Gastroesophageal sphincter (tissue), 3 donors: Measurements from ENCODE around the gene ZNF616.

Source experiments
- CTCF ChIP-seq, 4 experiments: fragments of 200-600 bp in 2 of 4; fragments of 450-650 bp in 2 of 4; sonication (generic) in 1 of 4; IDR thresholded peaks; one replicate each; pipeline ENCODE4 v1.5.1; 2017 to 2019; ENCODE audit warnings: antibody characterized with exemption in 4 of 4, mild to moderate bottlenecking in 2 of 4, moderate library complexity in 2 of 4
- EP300 ChIP-seq: sonication (generic); formaldehyde crosslinking; IDR thresholded peaks from one replicate; pipeline ENCODE4 v1.6.1; 2017; ENCODE audit warnings: antibody characterized with exemption, mild to moderate bottlenecking
- POLR2A ChIP-seq, 2 donors: fragments of 450-650 bp; IDR thresholded peaks; one replicate each; pipeline ENCODE4 v1.6.1; 2017; ENCODE audit warnings: antibody characterized with exemption in 2 of 2, mild to moderate bottlenecking in 2 of 2, moderate library complexity in 1 of 2
- POLR2AphosphoS5 ChIP-seq: sonication (generic); formaldehyde crosslinking; IDR thresholded peaks from one replicate; pipeline ENCODE4 v1.6.1; 2017; ENCODE audit warnings: antibody characterized with exemption

GRCh38 chr19:52069653-52070052 lies 70.1 kb downstream of the ZNF616 start:
- no peak for TF ChIP-seq CTCF (IDR thresholded peaks at IDR 0.05)
- TF ChIP-seq POLR2AphosphoS5, result no peak
- no peak for TF ChIP-seq POLR2A (IDR thresholded peaks at IDR 0.05)
- no peak for TF ChIP-seq EP300
